ENCODE data around the gene TCF21. TPM values are rescaled to one million over a fixed set of nuclear protein-coding genes. Genes with fewer than 3 reads are reported as not detected.

Gene TCF21
- total and polyA plus RNA-seq, 11 donors = 1.8 to 9.5 (median 3.9) TPM

DNA sequence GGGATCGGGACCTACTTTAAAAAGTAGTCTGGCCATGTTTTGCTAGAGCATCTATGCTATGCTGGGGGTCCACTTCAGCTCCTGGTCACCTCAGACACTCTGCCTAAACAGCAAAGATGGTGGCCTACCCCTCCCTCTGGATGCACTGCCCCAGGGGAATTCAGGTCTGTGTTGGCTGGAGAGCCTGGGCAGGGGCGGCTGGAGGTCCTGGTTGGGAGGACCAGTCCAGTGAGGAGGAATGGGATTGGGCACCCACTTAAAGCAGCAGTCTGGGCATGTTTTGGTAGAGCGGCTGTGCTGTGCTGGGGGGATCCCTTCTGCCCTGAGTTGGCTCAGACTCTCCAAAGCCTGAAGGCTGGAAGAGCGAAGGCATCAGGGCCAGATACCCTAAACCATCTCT is 23.2 kb upstream of the TCF21 start:
- no peak overlapping the region for H3K4me3 ChIP-seq
- TF ChIP-seq, protein P1, sequence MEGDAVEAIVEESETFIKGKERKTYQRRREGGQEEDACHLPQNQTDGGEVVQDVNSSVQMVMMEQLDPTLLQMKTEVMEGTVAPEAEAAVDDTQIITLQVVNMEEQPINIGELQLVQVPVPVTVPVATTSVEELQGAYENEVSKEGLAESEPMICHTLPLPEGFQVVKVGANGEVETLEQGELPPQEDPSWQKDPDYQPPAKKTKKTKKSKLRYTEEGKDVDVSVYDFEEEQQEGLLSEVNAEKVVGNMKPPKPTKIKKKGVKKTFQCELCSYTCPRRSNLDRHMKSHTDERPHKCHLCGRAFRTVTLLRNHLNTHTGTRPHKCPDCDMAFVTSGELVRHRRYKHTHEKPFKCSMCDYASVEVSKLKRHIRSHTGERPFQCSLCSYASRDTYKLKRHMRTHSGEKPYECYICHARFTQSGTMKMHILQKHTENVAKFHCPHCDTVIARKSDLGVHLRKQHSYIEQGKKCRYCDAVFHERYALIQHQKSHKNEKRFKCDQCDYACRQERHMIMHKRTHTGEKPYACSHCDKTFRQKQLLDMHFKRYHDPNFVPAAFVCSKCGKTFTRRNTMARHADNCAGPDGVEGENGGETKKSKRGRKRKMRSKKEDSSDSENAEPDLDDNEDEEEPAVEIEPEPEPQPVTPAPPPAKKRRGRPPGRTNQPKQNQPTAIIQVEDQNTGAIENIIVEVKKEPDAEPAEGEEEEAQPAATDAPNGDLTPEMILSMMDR (IDR thresholded peaks at IDR 0.05) = no peak
- TF ChIP-seq POLR2A (IDR thresholded peaks at IDR 0.05) = no peak
- H3K9me3 ChIP-seq = peaks cover 0 to 42% (median 22%) of the 10 kb centered on the region in 12 donors
- H3K27ac ChIP-seq = no peak overlapping the region
- H3K27me3 ChIP-seq = peaks cover 0 to 6% (median 0%) of the 10 kb centered on the region in 9 donors
- no peaks in the 10 kb centered on the region for H3K36me3 ChIP-seq
- intact Hi-C loops (cut with DNase I) = loop anchor here in 1 of 10 donors (10.0 kb wide), 1 partner anchor 1319 kb away; the partner anchor contains the start of gene MYB
- H3K4me1 ChIP-seq = no peaks in the 10 kb centered on the region
- ATAC-seq (no peak), DNase-seq (no peak)
- 86 to 94% (median 91%) methylated on average over 2 to 4 of the region's 4 CpGs for WGBS, 4 donors

DNA sequence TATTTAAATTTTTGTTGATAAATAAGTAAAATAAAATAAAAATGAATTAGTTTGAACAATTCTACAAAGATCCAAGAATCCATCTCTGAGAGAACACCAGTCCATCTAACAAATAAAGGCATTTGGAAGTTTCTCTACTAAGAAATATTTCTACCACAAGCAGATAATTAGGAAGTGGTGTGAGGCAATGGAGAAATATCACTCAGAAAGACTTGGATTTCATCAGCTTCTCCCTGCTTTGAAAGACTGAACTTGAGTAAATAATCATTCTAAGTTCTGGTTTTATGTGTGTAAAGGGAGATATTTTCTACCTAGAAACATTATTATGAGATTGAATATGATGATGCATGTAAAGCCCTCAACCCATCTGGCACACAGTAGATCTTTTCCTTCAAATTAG is 17.8 kb upstream of the TCF21 start:
- no peak overlapping the region for H3K27ac ChIP-seq
- H3K4me1 ChIP-seq = no peaks in the 10 kb centered on the region
- no peak for DNase-seq
- TF ChIP-seq, protein P1 (IDR thresholded peaks at IDR 0.05) = no peak
- TF ChIP-seq POLR2A (IDR thresholded peaks at IDR 0.05) = no peak
- H3K9me3 ChIP-seq = peaks cover 0 to 3% (median 0%) of the 10 kb centered on the region in 12 donors
- H3K27me3 ChIP-seq = peaks cover 0 to 8% (median 0%) of the 10 kb centered on the region in 9 donors
- no peaks in the 10 kb centered on the region for H3K36me3 ChIP-seq
- no peak for ATAC-seq
- H3K4me3 ChIP-seq = no peak overlapping the region
- intact Hi-C loops (cut with DNase I) = no loop called here

DNA sequence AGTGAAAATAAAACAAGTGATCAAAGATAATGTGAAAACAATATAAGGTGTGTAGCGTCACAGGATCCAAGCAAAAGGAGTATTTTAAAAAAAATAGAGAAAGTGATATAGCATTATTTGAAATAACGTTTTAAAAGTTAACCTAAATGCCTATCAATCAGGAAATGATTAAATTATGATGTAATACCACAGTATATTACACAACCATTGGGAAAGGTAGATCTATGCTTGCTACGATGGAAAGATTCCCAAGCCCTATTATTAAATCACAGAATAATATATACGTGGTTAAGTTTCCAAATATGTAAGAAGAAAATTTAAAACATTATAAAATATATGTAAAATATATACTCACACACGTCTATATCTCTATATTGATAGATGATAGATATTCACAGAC is 15.4 kb upstream of the TCF21 start:
- Histone ChIP-seq H3K27ac (no peak overlapping the region), H3K4me3 (no peak overlapping the region), H3K27me3 (peaks cover 0 to 8% (median 2%) of the 10 kb centered on the region in 9 donors), H3K9me3 (peaks cover 0 to 3% (median 0%) of the 10 kb centered on the region in 12 donors), H3K36me3 (no peaks in the 10 kb centered on the region), H3K4me1 (no peaks in the 10 kb centered on the region)
- 69 to 77% (median 72%) methylated on average over 5 of the region's 5 CpGs for WGBS, 4 donors
- DNase-seq (no peak), ATAC-seq (no peak)
- TF ChIP-seq POLR2A (IDR thresholded peaks at IDR 0.05) = no peak
- TF ChIP-seq, protein P1 (IDR thresholded peaks at IDR 0.05) = no peak
- intact Hi-C loops (cut with DNase I) = no loop called here

- Histone ChIP-seq H3K27me3 (peaks cover 0 to 8% (median 0%) of the 10 kb centered on the region in 9 donors), H3K4me1 (no peaks in the 10 kb centered on the region), H3K4me3 (peak overlapping the region in 9 of 12 donors; percentile 13 to 47 (median 23)), H3K36me3 (no peaks in the 10 kb centered on the region), H3K9me3 (no peaks in the 10 kb centered on the region), H3K27ac (no peak overlapping the region)
- ATAC-seq (no peak), DNase-seq (no peak)
- intact Hi-C loops (cut with DNase I) = no loop called here
- no peak for TF ChIP-seq POLR2A (IDR thresholded peaks at IDR 0.05)
- TF ChIP-seq, protein P1 (IDR thresholded peaks at IDR 0.05) = no peak
- WGBS, 4 donors = 47 to 53% (median 51%) methylated on average over 5 of the region's 5 CpGs
Observed at GRCh38 chr6:133877116-133877515, 11.8 kb upstream of the TCF21 start.
